Right lobe of liver (tissue), 4 donors: ENCODE measurements around the gene DGKE.

Experiments used
- CTCF ChIP-seq, 4 donors: fragments of 200-600 bp in 3 of 4; fragments of 450-650 bp in 1 of 4; IDR thresholded peaks; one replicate each; pipeline versions ENCODE4 v1.5.1 to v1.8.0; 2016 to 2022; ENCODE audit warnings: antibody characterized with exemption in 4 of 4, mild to moderate bottlenecking in 2 of 4
- POLR2A ChIP-seq: fragments of 450-650 bp; IDR thresholded peaks from one replicate; pipeline ENCODE4 v1.6.1; 2017; ENCODE audit warnings: antibody characterized with exemption, mild to moderate bottlenecking
- donor health status: DM: no; HTN: no; CAD: no.
- donor health status: DM: no; HTN: no; CAD: no.
- donor health status: DM: no; HTN: yes; CAD: no.

- TF ChIP-seq POLR2A (no peak), CTCF (IDR thresholded peaks at IDR 0.05) (no peak)
These were observed 11.2 kb upstream of the DGKE start for GRCh38 chr17:56822725-56823124.
